ENCODE measurements around the gene EGR4. TPM values are rescaled to one million over a fixed set of nuclear protein-coding genes. Genes with fewer than 3 reads are reported as not detected.

The EGR4 gene
- total RNA-seq = 10 to 100 TPM in 1 of 2 donors, not detected in 1; 11.4 TPM

DNA sequence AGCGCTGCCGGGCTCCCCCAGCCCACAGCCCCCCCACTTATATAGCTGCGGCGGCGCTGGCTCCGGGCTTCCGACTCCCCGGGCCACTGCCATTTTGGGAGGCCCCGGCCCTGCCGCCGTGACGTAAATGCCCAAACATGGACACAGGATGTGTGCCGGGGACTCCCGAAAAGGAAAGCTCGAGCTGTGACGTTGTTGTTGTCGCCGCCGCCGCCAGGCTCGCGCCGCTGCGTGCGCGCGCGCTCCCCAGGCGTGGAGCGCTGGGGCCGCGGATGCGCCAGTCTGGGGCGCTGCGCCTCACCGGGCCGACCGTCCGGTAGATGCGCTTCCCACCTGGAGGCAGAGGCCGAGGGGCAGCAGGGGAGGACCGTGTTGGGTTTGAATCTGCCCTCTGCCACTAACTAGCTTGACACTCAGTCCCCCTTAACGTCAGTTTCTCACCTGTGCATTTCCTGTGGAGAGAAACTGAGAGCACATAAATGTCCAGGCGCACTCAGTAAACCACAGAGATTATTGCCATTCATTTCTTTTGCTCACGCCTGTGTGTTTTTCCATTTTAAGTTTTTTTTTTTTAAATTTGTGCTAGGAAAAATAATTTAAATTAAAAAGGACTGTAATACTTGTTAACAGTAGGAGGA, at the start of gene EGR4:
TSS of gene EGR4 (minus strand) at position 15 of the 638 bp plus-strand sequence. CDS start 231 bp downstream, outside the sequence.
- TF ChIP-seq, protein P1, sequence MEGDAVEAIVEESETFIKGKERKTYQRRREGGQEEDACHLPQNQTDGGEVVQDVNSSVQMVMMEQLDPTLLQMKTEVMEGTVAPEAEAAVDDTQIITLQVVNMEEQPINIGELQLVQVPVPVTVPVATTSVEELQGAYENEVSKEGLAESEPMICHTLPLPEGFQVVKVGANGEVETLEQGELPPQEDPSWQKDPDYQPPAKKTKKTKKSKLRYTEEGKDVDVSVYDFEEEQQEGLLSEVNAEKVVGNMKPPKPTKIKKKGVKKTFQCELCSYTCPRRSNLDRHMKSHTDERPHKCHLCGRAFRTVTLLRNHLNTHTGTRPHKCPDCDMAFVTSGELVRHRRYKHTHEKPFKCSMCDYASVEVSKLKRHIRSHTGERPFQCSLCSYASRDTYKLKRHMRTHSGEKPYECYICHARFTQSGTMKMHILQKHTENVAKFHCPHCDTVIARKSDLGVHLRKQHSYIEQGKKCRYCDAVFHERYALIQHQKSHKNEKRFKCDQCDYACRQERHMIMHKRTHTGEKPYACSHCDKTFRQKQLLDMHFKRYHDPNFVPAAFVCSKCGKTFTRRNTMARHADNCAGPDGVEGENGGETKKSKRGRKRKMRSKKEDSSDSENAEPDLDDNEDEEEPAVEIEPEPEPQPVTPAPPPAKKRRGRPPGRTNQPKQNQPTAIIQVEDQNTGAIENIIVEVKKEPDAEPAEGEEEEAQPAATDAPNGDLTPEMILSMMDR (IDR thresholded peaks at IDR 0.05) = peak in 1 of 4 experiments; percentile 8
- TF ChIP-seq POLR2AphosphoS5 (IDR thresholded peaks at IDR 0.05) = no peak
- TF ChIP-seq POLR2A (IDR thresholded peaks at IDR 0.05) = no peak
- Histone ChIP-seq H3K4me3 (peak within 1 kb of the TSS; percentile 27 to 39), H3K4me1 (replicated peaks) (no peaks in the 10 kb centered on the region), H3K27ac (no peak within 1 kb of the TSS), H3K9me3 (no peaks in the 10 kb centered on the region), H3K27me3 (replicated peaks; ENCODE audit: insufficient read depth) (peaks cover 28% of the 10 kb centered on the region), H3K36me3 (no peaks in the 10 kb centered on the region)
- WGBS = 1% methylated on average over 22 of the region's 45 CpGs
- intact Hi-C loops (cut with DNase I) = no loop called here
- DNase-seq (ENCODE audit: low spot score) = peak; percentile 37

DNA sequence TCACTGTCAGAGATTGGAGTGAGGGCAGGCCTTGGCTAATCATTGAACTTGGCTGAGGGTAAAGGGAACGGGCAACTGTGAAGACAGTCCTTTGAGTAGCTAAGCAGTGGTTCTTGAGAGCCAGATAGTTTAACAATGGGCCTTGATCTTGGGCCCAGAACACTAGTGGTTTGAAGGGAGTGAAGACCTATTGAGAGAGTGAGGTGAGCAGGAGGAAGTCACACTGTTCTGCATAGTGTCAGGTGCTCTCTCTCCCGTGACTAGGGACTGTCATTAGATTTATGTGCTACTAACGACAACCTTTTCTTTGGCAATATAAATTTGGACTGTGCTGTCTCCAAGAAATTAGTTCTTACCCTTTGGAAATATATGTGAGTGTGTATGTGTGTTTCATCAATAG, 47.7 kb upstream of the EGR4 start:
- H3K27me3 ChIP-seq (replicated peaks; ENCODE audit: insufficient read depth) = no peaks in the 10 kb centered on the region
- no peaks in the 10 kb centered on the region for H3K4me1 ChIP-seq (replicated peaks)
- WGBS = 46% methylated on average over 3 of the region's 3 CpGs
- no peak overlapping the region for H3K4me3 ChIP-seq
- H3K9me3 ChIP-seq = no peaks in the 10 kb centered on the region
- H3K27ac ChIP-seq = no peak overlapping the region
- TF ChIP-seq, protein P1 (IDR thresholded peaks at IDR 0.05) = no peak
- no peak for TF ChIP-seq POLR2A (IDR thresholded peaks at IDR 0.05)
- TF ChIP-seq POLR2AphosphoS5 (IDR thresholded peaks at IDR 0.05) = no peak
- no peaks in the 10 kb centered on the region for H3K36me3 ChIP-seq
- no peak for DNase-seq (ENCODE audit: low spot score)
- intact Hi-C loops (cut with DNase I) = no loop called here

DNA sequence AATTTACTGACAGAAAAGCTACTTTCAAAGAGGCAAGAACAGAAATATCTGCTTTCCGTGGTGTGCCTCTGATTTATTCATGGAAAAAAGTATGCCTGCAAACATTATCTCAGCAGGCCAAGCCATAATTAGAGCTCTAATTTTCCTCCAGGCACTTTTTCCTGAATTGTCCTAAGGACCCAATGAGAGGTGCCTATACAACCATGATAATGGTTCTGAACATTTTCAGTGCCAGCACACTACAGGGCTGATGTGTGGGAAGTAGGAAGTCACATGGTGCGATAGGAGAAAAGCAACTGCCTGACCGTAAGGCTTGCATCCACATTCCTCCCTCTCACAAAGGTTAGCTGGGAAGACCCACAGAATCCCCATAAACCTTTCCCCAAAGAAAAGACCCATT, 45.9 kb upstream of the EGR4 start:
- TF ChIP-seq POLR2AphosphoS5 (IDR thresholded peaks at IDR 0.05) = no peak
- no peak for TF ChIP-seq POLR2A (IDR thresholded peaks at IDR 0.05)
- TF ChIP-seq, protein P1 (IDR thresholded peaks at IDR 0.05) = no peak
- Histone ChIP-seq H3K4me3 (no peak overlapping the region), H3K4me1 (replicated peaks) (no peaks in the 10 kb centered on the region), H3K9me3 (no peaks in the 10 kb centered on the region), H3K27me3 (replicated peaks; ENCODE audit: insufficient read depth) (no peaks in the 10 kb centered on the region), H3K27ac (no peak overlapping the region), H3K36me3 (no peaks in the 10 kb centered on the region)
- 47% methylated on average over 3 of the region's 3 CpGs for WGBS
- intact Hi-C loops (cut with DNase I) = no loop called here
- DNase-seq (ENCODE audit: low spot score) = no peak

DNA sequence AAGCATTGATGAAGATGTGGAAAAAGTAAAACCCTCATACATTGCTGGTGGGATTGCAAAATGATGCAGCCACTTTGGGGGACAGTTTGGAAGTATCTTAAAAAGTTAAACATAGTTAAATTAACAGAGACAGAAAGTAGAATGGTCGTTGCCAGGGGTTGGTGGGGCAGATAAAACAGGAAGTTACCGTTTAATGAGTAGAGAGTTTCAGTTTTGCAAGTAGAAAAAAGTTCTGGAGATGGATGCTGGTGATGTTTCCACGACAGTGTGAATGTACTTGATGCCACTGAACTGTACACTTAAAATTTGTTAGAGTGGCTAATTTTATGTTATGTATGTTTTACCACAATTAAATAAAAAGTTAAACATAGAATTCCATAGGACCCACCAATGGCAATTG, 44.5 kb upstream of the EGR4 start:
- intact Hi-C loops (cut with DNase I) = no loop called here
- H3K4me3 ChIP-seq = no peak overlapping the region
- H3K4me1 ChIP-seq (replicated peaks) = no peaks in the 10 kb centered on the region
- no peaks in the 10 kb centered on the region for H3K36me3 ChIP-seq
- WGBS = 29% methylated on average over 3 of the region's 3 CpGs
- no peak for TF ChIP-seq POLR2AphosphoS5 (IDR thresholded peaks at IDR 0.05)
- TF ChIP-seq, protein P1 (IDR thresholded peaks at IDR 0.05) = no peak
- TF ChIP-seq POLR2A (IDR thresholded peaks at IDR 0.05) = no peak
- H3K27ac ChIP-seq = no peak overlapping the region
- DNase-seq (ENCODE audit: low spot score) = no peak
- H3K27me3 ChIP-seq (replicated peaks; ENCODE audit: insufficient read depth) = no peaks in the 10 kb centered on the region
- no peaks in the 10 kb centered on the region for H3K9me3 ChIP-seq

DNA sequence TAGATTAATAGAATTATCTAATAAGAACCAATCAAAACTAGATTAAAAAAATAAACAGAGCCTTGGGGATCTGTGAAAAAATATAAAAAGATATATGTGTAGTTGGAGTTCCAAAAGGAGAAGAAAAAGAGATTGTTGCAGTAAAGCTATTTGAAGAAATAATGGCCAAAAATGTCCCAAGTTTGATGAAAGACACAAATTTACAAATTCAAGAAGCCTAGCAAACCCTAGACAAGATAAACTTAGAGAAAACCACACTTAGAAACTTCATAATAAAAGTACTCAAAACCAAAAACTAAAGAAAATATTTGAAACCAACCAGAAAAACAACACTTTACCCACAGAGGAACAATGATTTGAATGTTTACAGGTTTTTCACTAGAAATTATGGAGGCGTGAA, 41.3 kb upstream of the EGR4 start:
- 91% methylated on average over 1 of the region's 1 CpG for WGBS
- Histone ChIP-seq H3K4me1 (replicated peaks) (no peaks in the 10 kb centered on the region), H3K4me3 (no peak overlapping the region), H3K9me3 (no peaks in the 10 kb centered on the region), H3K27ac (no peak overlapping the region), H3K27me3 (replicated peaks; ENCODE audit: insufficient read depth) (no peaks in the 10 kb centered on the region), H3K36me3 (no peaks in the 10 kb centered on the region)
- no peak for TF ChIP-seq POLR2A (IDR thresholded peaks at IDR 0.05)
- no peak for TF ChIP-seq POLR2AphosphoS5 (IDR thresholded peaks at IDR 0.05)
- TF ChIP-seq, protein P1 (IDR thresholded peaks at IDR 0.05) = no peak
- no peak for DNase-seq (ENCODE audit: low spot score)
- intact Hi-C loops (cut with DNase I) = no loop called here
